SK-N-SH treated with all-trans-retinoic acid at 6 μM for 48 hours (cell line): ENCODE results near the gene TTC39A.
"Not testable (repeated sequence)": the region's sequence is repeated elsewhere in the genome, so short reads cannot be mapped to it uniquely, and the experiment has no call there.

Source experiments
- ATAC-seq: fragments of 200-7000 bp; cut with Tn5 transposase; 3 replicates; pipeline ENCODE4 v1.9.1; 2020; ENCODE audit warnings: mild to moderate bottlenecking, moderate library complexity
- BACH2 ChIP-seq: fragments of 250-450 bp; sonication (Bioruptor Pico); IDR thresholded peaks from 2 replicates; pipeline ENCODE4 v1.9.0; 2021; ENCODE audit warnings: mild to moderate bottlenecking, borderline replicate concordance
- CREB5 ChIP-seq: fragments of 250-450 bp; sonication (Bioruptor Pico); IDR thresholded peaks from 2 replicates; pipeline ENCODE4 v1.5.1; 2020; ENCODE audit warnings: low read depth, mild to moderate bottlenecking, moderate library complexity
- CSDC2 ChIP-seq: fragments of 250-450 bp; sonication (Bioruptor Pico); IDR thresholded peaks from 2 replicates; pipeline ENCODE4 v1.5.0; 2020; ENCODE audit warnings: mild to moderate bottlenecking, moderate library complexity
- CSRNP3 ChIP-seq: fragments of 250-450 bp; sonication (Bioruptor Pico); IDR thresholded peaks from 2 replicates; pipeline ENCODE4 v1.5.1; 2021; ENCODE audit warnings: mild to moderate bottlenecking, moderate library complexity
- ESRRG ChIP-seq: fragments of 250-450 bp; sonication (Bioruptor Pico); IDR thresholded peaks from 2 replicates; pipeline ENCODE4 v1.6.1; 2021; ENCODE audit warnings: mild to moderate bottlenecking
- GLIS3 ChIP-seq: fragments of 250-450 bp; sonication (Bioruptor Pico); IDR thresholded peaks from 2 replicates; pipeline ENCODE4 v1.5.0; 2020; ENCODE audit warnings: mild to moderate bottlenecking, moderate library complexity
- ISL1 ChIP-seq: fragments of 250-450 bp; sonication (Bioruptor Pico); IDR thresholded peaks from 2 replicates; pipeline ENCODE4 v2.1.2; 2022; ENCODE audit warnings: mild to moderate bottlenecking, moderate library complexity
- OSR1 ChIP-seq: fragments of 250-450 bp; sonication (Bioruptor Pico); IDR thresholded peaks from 2 replicates; pipeline ENCODE4 v1.8.0; 2022; ENCODE audit warnings: moderate library complexity, mild to moderate bottlenecking, inconsistent platforms
- RARB ChIP-seq: fragments of 250-450 bp; sonication (Bioruptor Pico); IDR thresholded peaks from 2 replicates; pipeline ENCODE4 v1.8.0; 2021; ENCODE audit warnings: mild to moderate bottlenecking, moderate library complexity
- SNAI2 ChIP-seq: fragments of 250-450 bp; sonication (Bioruptor Pico); IDR thresholded peaks from 2 replicates; pipeline ENCODE4 v1.5.0; 2020; ENCODE audit warnings: mild to moderate bottlenecking, moderate library complexity
- TCF4 ChIP-seq: fragments of 250-450 bp; sonication (Bioruptor Pico); IDR thresholded peaks from 2 replicates; pipeline ENCODE4 v1.8.0; 2021; ENCODE audit warnings: mild to moderate bottlenecking, moderate library complexity, borderline replicate concordance
- TSHZ2 ChIP-seq: fragments of 250-450 bp; sonication (Bioruptor Pico); IDR thresholded peaks from 2 replicates; pipeline ENCODE4 v1.5.0; 2020; ENCODE audit warnings: mild to moderate bottlenecking, moderate library complexity
- ZC3H10 ChIP-seq: fragments of 250-450 bp; sonication (Bioruptor Pico); IDR thresholded peaks from 2 replicates; pipeline ENCODE4 v1.5.1; 2021; ENCODE audit warnings: mild to moderate bottlenecking, moderate library complexity
- ZFP30 ChIP-seq: fragments of 450-650 bp; formaldehyde crosslinking; IDR thresholded peaks from 2 replicates; pipeline ENCODE4 v1.5.0; 2022; ENCODE audit warnings: mild to moderate bottlenecking, moderate library complexity
- ZNF565 ChIP-seq: fragments of 450-650 bp; formaldehyde crosslinking; conservative IDR thresholded peaks from 2 replicates; pipeline ENCODE4 v1.5.0; 2020; ENCODE audit warnings: low read depth, mild to moderate bottlenecking, moderate library complexity
- ZNF70 ChIP-seq: fragments of 450-650 bp; formaldehyde crosslinking; IDR thresholded peaks from 2 replicates; pipeline ENCODE4 v1.5.0; 2020; ENCODE audit warnings: mild to moderate bottlenecking, moderate library complexity
- ZNF8 ChIP-seq: fragments of 450-650 bp; formaldehyde crosslinking; IDR thresholded peaks from 2 replicates; pipeline ENCODE4 v1.5.0; 2020; ENCODE audit warnings: mild to moderate bottlenecking, moderate library complexity
- TF ChIP-seq, protein P1 (sequence below): fragments of 250-450 bp; sonication (Bioruptor Pico); IDR thresholded peaks from 2 replicates; pipeline ENCODE4 v1.8.0; 2021; ENCODE audit warnings: low read depth, mild to moderate bottlenecking, moderate library complexity, borderline replicate concordance
- TF ChIP-seq, protein P2 (sequence below): fragments of 250-450 bp; sonication (Bioruptor Pico); IDR thresholded peaks from 2 replicates; pipeline ENCODE4 v1.8.0; 2020; ENCODE audit warnings: mild to moderate bottlenecking, moderate library complexity, borderline replicate concordance

TTC39A gene

DNA sequence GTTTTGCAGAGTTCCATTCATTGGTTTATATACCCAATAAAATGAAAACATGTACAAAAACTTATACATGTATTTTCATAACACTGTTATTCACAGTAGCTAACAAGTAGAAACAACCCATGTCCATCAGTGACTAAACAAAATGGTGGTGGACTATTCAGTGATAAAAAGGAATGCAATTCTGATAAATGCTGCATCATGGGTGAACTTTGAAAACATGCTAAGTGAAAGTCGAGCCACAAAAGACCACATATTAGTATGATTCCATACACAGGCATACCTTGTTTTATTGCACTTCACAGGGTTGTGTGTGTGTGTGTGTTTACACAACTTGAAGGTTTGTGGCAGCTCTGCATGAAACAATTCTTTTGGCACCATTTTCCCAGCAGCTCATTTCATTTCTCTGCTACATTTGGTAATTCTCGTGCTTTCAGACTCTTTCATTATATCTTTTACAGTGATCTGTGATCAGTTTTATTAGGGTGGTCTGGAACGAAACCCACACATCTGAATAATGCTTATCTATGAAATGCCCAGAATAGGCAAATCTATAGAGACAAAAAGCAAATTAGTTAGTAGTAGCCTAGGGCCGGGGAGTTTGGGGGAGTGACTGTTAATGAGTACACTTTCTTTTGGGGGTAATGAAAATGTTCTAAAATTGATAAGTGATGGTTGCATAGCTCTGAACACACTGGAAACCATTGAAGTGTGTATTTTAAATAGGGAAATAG is 67.0 kb downstream of the TTC39A start:
- no peak for TF ChIP-seq RARB (CRISPR knock-in tag)
- TF ChIP-seq ZNF565 (CRISPR knock-in tag): no peak
- TF ChIP-seq ESRRG (CRISPR knock-in tag): no peak
- TF ChIP-seq SNAI2: no peak
- no peak for TF ChIP-seq OSR1
- no peak for TF ChIP-seq BACH2
- peak; percentile 37; the same call in 1 of the 2 replicates for TF ChIP-seq TCF4
- TF ChIP-seq, protein P1, sequence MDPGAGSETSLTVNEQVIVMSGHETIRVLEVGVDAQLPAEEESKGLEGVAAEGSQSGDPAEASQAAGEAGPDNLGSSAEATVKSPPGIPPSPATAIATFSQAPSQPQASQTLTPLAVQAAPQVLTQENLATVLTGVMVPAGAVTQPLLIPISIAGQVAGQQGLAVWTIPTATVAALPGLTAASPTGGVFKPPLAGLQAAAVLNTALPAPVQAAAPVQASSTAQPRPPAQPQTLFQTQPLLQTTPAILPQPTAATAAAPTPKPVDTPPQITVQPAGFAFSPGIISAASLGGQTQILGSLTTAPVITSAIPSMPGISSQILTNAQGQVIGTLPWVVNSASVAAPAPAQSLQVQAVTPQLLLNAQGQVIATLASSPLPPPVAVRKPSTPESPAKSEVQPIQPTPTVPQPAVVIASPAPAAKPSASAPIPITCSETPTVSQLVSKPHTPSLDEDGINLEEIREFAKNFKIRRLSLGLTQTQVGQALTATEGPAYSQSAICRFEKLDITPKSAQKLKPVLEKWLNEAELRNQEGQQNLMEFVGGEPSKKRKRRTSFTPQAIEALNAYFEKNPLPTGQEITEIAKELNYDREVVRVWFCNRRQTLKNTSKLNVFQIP (CRISPR knock-in tag): no peak
- no peak for ATAC-seq

DNA sequence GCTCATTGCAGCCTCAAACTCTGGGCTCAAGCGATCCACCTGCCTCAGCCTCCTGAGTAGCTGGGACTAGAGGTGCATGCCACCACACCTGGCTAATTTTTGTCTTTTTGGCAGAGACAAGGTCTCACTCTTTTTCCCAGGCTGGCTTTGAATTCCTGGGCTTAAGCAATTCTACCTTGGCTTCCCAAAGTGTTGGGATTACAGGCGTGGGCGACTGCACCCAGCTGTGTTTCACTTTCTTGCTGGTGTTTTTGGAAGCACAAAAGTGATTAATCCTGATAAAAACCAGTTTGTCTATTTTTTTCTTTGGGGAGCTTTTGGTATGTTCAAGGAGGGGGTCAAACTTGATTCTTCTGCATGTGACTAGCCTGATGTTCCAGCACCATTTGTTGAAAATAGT is 75.0 kb downstream of the TTC39A start:
- ATAC-seq: no peak
- TF ChIP-seq CREB5 (CRISPR knock-in tag): no peak
- TF ChIP-seq ZC3H10 (CRISPR knock-in tag): no peak

GRCh38 chr1:51253691-51254090 is 76.7 kb downstream of the TTC39A start:
- no peak for TF ChIP-seq RARB (CRISPR knock-in tag)
- no peak for TF ChIP-seq TSHZ2 (CRISPR knock-in tag)
- TF ChIP-seq ISL1 (CRISPR knock-in tag): no peak
- no peak for TF ChIP-seq GLIS3
- TF ChIP-seq CSRNP3 (CRISPR knock-in tag): no peak
- no peak for TF ChIP-seq ZNF565 (CRISPR knock-in tag)
- no peak for TF ChIP-seq ZFP30 (CRISPR knock-in tag)
- no peak for TF ChIP-seq ESRRG (CRISPR knock-in tag)
- TF ChIP-seq, protein P1 (CRISPR knock-in tag): no peak
- TF ChIP-seq TCF4: no peak
- TF ChIP-seq BACH2: no peak
- TF ChIP-seq, all 23 proteins: peak for 0
- no peak for ATAC-seq

GRCh38 chr1:51252366-51252765 is 78.0 kb downstream of the TTC39A start:
- ATAC-seq: no peak
- TF ChIP-seq OSR1 (no peak), SNAI2 (no peak), ESRRG (CRISPR knock-in tag) (no peak), CREB5 (CRISPR knock-in tag) (no peak), ZNF70 (CRISPR knock-in tag) (no peak), ZNF8 (CRISPR knock-in tag) (no peak), BACH2 (no peak), CSDC2 (CRISPR knock-in tag) (no peak)
- TF ChIP-seq, protein P1 (CRISPR knock-in tag): no peak
- TF ChIP-seq, protein P2, sequence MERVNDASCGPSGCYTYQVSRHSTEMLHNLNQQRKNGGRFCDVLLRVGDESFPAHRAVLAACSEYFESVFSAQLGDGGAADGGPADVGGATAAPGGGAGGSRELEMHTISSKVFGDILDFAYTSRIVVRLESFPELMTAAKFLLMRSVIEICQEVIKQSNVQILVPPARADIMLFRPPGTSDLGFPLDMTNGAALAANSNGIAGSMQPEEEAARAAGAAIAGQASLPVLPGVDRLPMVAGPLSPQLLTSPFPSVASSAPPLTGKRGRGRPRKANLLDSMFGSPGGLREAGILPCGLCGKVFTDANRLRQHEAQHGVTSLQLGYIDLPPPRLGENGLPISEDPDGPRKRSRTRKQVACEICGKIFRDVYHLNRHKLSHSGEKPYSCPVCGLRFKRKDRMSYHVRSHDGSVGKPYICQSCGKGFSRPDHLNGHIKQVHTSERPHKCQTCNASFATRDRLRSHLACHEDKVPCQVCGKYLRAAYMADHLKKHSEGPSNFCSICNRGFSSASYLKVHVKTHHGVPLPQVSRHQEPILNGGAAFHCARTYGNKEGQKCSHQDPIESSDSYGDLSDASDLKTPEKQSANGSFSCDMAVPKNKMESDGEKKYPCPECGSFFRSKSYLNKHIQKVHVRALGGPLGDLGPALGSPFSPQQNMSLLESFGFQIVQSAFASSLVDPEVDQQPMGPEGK: no peak
- TF ChIP-seq, all 23 proteins: peak for 0

- not testable (repeated sequence) for ATAC-seq
Measured at GRCh38 chr1:51251165-51251564, 79.2 kb downstream of the TTC39A start.

- ATAC-seq: not testable (repeated sequence)
Measured at GRCh38 chr1:51250729-51251128, 79.6 kb downstream of the TTC39A start.
